ENCODE measurements around the gene S100A13.
A peak's percentile ranks its signal among the peaks of the same experiment; 100 is the strongest.
"Not testable (repeated sequence)": the region's sequence is repeated elsewhere in the genome, so short reads cannot be mapped to it uniquely, and the experiment has no call there.

Gene S100A13

DNA sequence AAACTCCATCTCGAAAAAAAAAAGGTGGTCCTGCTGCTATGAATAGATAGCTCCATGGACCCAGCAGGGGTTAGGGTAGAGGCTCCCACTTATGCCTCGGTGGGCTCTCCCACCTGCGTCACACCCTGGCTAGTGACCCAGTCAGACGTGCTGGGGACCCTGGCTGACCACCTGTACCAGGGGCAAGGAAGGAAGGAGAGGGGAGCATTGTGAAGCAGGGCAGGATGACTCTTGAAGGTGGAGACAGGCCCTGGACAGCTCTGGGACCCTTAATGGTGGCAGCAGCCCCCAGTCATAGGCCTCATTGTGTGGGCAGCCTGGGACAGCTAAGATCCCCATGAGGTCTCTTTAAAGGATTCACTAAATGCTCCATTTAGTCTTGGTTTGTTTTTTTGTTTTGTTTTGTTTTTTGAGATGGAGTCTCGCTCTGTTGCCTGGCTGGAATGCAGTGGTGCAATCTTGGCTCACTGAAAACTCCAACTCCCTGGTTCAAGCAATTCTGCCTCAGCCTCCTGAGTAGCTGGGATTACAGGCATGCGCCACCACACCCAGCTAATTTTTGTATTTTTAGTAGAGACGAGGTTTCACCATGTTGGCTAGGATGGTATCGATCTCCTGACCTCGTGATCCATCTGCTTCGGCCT is 20.8 kb upstream of the S100A13 start:
- DNase-seq (ENCODE audit: low read depth): no peak

DNA sequence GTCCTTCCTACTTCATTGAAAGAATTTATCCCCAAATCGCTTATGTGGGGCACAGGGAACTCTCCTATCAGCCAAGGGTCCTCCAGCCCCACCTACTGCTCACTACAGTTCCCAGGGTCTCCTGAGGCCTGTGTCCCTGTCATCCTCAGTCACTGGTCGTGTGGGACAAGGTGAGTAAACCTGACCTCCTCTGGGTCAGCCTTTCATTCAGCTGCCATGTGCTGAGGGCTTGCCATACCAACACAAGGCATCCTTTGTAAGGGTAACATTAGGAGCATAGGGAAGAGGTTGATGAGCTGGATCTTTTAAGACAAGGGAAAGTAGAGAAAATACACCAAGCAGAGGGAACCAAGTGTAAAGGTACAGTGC is 20.0 kb upstream of the S100A13 start:
- no peak for DNase-seq (ENCODE audit: low read depth)

DNA sequence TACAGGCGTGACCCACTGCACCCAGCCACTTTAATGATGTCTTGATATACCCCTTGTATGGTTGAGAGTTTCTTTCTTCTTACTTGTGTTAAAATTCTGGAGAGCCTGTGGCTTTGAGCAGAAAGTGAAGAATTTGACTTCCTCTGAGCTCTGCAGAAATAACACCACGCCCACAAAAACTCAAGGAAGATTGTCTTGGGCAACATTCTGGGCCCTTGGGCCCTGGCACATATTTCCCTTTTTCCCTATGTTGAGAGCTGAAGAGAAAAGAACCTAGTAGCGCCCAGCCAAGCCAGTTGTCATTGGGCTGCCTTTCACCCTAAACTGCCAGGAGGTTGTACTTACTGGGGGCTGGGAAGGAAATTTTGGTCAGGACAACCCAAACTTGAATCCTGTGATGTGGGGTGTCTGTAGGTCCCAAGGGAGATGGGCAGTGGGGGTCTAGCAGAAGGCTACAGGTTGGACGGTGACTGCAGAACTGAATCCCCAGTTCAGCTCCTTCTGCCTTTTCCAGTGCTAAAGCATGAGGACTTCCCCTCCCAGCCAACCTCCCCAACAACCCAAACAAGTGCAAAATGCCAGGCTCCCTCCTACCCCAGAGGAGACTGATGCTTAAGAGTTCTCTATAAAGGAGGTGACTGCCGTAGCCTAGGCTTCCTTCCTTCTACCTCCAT is 19.5 kb upstream of the S100A13 start:
- no peak for DNase-seq (ENCODE audit: low read depth)

DNA sequence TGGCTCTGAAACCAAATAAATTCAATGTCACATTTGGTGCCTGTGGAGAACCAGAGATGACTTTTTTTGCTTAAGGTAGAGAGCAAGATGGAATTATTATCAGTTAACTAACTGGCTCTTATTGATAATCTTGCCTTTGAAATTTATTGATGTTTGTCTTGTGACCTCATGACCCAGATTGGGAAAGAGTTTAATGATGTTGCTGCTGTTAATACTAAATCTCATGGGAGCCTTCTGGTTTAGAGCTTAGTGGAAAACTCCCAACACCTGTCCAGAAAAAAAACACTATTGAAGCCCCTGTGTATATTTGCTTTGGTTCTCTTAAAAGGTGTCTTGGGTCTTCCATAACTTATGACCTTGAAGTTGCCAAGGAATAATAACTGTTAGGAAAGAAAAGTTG is 16.5 kb upstream of the S100A13 start:
- no peak for DNase-seq (ENCODE audit: low read depth)

DNA sequence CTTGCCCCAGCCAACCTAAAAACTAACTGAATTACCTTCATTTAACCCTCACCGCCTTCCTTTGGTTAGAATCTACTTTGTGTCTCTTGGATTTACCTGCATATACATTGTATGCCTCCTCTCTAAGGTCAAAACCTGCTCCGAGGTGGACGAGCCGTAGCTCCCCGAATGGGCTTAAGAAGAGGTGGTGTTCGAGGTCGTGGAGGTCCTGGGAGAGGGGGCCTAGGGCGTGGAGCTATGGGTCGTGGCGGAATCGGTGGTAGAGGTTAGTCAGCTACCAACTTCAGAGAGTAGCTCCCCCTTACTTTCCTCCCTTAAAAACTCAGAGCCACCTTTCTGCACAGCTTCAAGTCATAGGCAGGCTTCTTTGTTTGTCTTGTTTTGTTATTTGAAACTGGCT is 15.8 kb upstream of the S100A13 start:
- no peak for DNase-seq (ENCODE audit: low read depth)

DNA sequence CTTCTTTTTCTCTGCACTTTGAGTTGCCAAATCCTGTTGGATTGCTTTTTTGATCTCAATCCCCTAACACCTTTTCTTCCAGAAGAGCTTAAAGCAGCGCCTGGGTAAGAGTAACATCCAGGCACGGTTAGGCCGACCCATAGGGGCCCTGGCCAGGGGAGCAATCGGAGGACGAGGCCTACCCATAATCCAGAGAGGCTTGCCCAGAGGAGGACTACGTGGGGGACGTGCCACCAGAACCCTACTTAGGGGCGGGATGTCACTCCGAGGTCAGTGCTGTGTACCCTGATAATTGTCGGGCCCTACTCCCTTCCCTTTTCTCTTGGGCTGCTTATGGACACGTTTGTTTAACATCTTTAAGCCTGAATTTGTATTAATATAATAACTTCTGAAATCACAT is 14.9 kb upstream of the S100A13 start:
- no peak for DNase-seq (ENCODE audit: low read depth)

DNA sequence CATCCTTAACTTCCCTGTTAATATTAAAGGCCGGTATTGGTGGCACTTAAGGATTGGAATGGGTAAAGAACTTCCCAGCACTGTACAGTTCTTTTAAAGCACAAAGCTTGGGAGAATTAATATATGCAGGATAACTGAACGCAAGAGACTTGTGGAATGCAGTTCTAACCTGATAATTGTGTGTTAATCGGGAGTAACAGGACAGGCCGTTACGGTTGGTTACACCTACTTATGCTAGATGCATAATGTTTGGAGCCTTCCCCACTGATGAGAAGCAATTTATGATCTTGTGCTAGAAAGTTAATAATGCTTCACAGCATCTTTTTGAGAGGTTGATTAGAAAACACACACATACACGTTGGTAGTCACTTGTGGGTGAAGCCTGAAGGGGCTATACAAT is 13.6 kb upstream of the S100A13 start:
- DNase-seq (ENCODE audit: low read depth): no peak

DNA sequence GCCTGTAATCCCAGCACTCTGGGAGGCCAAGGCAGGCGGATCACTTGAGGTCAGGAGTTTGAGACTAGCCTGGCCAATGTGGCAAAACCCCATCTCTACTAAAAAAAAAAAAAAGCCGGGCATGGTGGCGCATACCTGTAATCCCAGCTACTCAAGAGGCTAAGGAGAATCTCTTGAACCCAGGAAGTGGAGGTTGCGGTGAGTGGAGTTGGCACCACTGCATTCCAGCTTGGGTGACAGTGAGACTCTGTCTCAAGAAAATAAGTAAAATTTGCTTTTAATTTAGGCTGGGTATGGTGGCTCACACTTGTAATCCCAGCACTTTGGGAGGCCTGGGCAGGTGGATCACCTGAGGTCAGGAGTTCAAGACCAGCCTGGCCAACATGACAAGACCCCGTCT is 12.9 kb upstream of the S100A13 start:
- DNase-seq (ENCODE audit: low read depth): not testable (repeated sequence)

DNA sequence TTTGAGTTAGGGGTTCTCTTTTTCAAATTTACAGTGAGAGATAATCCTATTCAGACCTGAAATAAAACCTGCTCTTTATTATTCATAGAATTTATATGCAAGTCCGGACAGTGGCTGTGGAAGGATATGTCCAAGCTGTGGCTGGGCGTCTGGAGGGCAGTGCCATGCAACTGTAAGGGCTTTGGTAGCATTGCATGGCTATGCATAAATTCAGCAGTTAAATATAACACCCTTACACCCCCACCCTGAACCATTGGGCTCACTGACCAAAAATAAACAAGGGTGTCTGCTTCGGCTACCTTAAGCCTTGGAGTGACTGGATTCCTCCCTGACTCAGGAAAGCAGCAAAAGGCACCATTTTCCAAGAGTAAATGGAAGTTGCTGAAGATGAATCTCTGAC is 12.0 kb upstream of the S100A13 start:
- no peak for DNase-seq (ENCODE audit: low read depth)

DNA sequence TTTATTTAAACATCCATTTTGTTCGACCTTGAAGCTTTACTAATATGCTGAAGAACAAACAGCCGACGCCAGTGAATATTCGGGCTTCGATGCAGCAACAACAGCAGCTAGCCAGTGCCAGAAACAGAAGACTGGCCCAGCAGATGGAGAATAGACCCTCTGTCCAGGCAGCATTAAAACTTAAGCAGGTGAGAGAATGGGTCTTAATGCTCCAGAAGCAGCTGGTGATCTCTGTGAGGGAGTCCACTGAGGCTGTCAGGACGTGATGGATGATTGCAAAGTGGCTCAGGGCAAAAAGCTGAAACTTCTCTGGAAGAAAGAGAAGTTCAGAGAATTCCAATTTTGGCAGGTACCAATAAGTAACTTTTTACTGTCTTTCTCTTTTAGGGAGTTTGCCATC is 11.0 kb upstream of the S100A13 start:
- DNase-seq (ENCODE audit: low read depth): no peak

DNA sequence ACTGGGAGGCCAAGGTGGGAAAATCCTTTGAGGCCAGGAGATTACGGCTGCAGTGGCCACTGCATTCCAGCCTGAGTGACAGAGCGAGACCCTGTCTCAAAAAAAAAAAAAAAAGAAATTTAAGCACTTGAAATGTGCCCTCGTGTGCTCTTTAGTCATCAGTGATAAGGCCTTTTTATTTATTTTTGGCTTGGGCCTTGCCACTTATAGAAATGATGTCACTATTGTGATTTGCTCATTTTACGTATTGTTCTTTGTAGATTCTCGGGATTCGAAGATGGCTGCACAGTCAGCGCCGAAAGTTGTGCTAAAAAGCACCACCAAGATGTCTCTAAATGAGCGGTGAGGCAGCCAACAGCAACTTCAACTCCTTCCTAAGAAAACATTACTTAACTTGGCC is 9.0 kb upstream of the S100A13 start:
- no peak for DNase-seq (ENCODE audit: low read depth)

DNA sequence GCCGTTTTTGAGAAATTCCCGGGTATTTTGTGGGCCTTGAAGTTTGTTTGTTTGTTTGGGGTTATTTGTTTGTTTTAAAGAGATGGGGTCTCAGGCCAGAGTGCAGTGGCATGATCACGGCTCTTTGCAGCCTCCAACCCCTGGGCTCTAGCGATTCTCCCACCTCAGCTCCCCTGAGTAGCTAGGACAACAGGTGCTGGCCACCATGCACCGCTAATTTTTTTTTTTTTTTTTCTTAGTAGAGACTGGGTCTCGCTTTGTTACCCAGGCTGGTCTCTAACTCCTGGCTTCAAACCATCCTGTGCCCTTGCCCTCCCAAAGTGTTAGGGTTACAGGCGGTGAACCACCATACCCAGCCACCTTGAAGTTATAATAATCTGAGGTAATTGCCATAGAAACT is 8.6 kb upstream of the S100A13 start:
- DNase-seq (ENCODE audit: low read depth): no peak

DNA sequence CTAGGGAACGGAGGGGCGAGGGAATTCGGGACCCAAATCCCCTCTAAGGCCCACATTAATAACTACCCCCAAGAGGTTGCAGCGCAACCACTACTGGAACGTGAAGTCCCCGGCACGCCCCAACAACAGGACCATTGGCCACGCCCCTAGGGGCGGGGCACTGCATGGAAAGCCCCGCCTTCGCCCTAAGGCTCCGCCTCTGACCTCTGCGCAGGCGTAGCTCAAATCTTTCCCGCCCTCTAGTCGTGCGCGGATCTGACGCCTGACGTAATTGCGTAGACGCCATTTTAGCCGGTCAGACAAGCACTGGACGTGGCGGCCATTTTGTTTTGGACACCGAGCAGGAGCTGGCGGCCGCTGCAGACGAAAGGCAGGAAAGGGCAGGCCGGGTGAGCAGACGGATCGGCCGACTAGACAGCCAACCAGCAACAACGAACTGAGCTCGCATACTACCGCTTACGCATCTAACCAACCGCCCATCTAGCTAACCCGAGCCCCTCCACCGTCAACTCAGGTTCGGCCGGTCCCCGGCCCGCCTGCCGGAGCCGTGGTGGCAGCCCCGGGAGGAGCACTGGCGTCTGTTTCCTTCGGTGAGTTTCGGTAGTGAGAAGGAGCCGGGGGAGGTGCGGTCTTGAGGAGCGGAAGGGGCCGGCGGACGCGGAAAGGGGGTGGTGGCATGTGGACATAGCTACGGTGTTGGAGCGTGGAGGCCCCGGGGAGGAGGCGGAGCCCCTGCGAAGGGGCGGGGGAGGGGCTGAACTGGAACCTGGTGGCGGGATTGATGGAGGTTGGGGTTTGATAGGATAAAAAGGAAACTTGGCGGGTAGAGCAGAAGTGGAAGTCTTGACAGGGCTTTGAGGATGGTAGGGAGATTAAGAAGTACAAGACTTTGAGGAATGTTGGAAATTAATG is 6.7 kb upstream of the S100A13 start, which contains the start of gene CHTOP:
CHTOP (plus strand) TSS at position 313 of the 912 bp plus-strand sequence. CDS start 2,523 bp downstream, outside the sequence.
- peak; percentile 93 for DNase-seq (ENCODE audit: low read depth)

DNA sequence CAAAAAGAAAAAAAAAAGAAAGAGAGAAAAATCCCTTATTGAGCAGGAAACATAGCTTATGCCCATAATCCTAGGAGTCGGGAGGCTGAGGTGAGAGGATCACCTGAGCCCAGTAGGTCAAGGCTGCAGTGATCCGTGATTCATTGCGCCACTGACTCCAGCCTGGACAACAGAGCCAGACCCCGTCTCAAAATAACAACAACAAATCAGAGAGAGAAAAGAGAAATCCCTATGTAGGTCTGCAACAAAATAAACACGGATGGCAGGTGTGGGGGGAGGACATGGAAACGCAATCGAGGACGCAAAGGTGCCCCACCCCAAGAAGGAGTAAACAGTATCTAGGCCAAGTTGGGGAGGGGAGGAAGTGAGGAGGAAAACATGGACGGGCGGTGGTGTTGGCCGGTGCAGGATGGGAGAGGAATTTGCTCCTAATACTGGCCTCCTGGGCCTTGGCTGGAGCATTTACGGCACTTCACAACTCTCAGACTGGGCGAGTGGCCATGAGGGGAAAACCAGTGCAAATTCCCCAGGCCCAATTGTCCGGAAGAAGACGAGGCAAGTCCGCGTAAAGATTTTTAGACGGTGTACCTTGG is 6.0 kb upstream of the S100A13 start:
- DNase-seq (ENCODE audit: low read depth): no peak

DNA sequence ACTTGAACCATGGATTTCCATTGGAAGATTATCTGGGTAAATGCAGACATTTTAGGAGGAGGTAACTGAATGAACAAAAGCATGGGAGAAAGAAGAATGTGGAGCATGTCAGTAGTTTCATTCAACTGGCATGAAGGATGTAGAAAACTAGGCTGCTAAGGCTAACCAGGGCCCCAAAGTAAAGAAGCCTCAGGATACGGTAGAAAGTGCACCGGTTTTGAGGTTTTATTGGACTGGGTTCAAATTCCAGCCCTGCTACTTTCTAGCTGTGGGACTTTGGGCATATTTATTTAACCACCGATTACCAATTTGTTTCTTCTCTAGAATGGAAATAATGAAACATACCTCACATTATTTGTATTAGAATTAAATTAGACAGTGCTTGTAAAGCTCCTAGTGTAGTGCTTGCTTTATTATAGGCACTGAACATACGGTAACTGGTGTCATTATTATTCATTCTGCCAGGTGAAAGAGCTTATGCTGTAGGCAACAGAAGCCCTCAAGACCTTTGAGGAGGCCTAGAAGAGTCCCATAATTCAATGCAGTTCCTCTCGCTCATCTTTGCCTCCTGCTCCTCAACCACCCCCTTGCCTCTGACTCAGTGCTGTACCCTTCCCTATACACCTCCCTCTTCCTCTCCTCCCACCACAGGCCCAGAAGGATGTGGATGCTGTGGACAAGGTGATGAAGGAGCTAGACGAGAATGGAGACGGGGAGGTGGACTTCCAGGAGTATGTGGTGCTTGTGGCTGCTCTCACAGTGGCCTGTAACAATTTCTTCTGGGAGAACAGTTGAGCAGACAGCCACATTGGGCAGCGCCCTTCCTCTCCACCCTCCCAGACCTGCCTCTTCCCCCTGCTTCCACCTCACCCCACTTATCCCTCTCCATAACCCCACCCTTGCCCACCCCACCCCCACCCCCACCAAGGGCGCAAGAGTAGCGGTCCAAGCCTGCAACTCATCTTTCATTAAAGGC is 4.0 kb upstream of the S100A13 start:
- no peak for DNase-seq (ENCODE audit: low read depth)

DNA sequence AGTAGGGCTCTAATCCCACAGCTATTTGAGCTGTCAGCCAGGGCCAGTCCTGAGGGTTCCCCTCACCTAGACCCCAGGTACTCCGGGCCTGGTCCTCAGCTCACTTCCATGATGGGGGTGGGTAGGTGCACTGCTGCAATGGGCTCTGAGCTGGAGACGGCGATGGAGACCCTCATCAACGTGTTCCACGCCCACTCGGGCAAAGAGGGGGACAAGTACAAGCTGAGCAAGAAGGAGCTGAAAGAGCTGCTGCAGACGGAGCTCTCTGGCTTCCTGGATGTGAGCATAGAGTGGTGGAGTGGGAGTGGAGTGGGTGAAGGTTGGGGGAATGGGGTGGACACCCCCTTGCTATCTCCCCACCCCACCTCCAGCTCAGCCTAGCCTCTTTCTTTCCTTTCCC is 3.1 kb upstream of the S100A13 start:
- DNase-seq (ENCODE audit: low read depth): no peak

DNA sequence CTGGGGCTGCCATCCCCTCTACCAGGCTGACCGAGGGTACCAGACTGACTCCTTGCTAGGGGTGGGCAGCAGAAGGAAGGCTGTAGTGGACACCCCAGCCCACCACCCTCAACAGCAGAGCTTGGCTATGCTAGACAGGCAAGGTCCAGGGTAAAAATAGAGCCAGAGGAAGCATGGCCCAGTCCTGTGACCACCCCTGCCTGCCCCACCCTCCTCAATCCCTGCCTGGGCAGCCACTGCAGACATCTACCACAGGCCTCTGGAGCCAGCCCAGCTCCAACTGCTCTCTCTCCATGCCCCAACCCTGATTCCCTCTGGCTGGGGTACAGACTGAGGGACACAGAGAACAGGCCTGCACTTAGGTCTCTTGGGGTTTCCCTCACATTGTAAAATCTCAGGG is 2.7 kb upstream of the S100A13 start:
- DNase-seq (ENCODE audit: low read depth): no peak

DNA sequence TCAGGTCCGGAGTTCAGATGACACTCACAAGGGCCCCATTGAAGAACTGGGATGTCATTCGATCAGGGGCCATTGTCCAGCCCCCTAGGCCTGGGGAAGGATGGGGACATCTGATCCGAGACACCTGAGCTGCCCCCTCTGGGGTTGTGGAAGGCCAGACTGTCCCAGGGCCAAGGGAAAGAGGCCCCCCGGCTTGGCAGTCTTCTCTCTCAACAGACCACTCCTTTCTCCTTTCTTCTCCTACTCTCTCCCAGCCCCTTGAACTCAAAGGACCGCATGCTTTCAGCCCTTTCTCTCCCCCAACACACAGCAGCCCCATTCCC is 2.0 kb upstream of the S100A13 start:
- DNase-seq (ENCODE audit: low read depth): no peak

DNA sequence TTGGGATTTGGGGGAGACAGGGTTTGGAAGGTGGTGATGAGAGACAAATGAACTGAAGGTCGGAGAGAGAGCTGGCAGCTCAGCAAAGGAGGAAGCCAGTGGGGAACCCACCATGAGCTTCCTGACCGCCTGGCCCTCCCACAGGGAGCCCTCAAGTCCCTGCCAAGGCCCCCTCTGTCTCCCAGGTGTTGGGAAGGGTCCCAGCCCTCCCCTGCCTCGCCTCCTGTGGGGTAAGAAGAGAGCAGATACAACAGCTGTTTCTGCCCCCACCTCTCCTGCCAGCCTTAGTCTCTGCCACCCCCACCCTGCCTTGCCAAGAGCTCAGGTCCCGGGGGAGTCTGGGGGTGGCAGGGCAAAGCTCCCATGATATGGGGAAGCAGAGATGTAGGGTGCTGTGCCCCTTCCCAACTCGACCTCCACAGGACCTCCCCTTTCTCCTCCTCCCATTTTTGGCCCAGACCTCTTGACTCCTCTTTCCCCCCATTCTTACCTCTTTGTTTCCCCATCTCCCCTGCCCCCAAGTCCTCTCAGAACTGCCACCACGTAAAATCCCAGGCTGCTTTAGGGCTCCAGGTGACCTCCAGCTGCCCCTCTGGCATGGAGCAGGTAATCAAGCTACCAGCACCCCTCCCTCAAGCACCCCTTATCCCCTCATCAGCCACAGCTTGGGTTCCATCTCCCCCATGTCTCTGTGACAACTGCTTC is 1.5 kb upstream of the S100A13 start:
- no peak for DNase-seq (ENCODE audit: low read depth)

DNA sequence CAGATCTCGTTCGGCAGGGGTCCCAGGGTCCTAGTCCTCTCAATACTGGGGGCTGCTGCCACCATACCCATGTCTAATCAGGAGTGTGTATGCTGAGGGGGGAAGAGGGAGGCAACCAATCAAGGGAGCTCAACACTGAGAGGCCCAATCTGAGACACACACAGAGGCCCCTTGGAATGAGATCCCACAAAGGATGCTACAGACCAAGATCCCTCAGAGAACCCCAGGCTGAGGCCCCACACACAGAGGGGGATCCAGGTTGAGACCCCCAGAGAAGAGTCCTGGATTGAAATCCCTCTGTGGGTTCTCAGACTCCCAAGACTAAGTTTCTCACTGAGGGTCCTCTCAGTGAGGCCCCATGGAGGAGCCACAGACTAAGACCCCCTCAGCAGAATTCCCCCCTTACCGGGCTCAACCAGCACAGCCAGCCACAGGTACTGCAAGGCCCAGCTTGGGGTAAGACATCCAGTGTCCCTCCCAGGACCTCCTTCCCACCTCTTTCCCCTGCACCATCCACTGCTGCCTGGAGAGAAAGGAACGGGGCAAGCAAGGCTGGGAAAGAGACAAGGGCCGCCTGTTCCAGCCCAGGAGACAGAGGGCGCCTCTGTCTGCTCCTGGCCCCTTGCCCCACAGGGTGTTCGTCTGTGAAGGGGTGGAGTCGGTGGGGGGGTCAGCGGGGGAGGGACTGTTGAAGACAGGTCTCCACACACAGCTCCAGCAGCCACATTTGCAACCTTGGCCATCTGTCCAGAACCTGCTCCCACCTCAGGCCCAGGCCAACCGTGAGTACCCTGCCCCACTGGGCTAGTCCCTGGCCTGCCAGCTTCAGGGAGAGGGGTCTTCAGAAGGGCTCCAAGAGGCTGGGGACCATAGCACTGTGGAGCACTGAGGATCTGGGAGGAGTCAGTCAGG is 666 bp upstream of the S100A13 start, which contains the start of gene S100A1:
S100A1 (plus strand) TSS at position 720 of the 912 bp plus-strand sequence. CDS start 2,088 bp downstream, outside the sequence.
- DNase-seq (ENCODE audit: low read depth): no peak

All from activated T-helper 9 cell treated with anti-CD3 and anti-CD28 coated beads, Interleukin-2, amount 50 U/mL, for 16 hours (primary cell).